ENCODE measurements around the gene MOB3A. TPM values are rescaled to one million over a fixed set of nuclear protein-coding genes. Genes with fewer than 3 reads are reported as not detected.

Gene MOB3A
- total and polyA plus RNA-seq, 2 of the 13 experiments (the other 11 are each of a cell fraction or from before 2014, with no cell fraction given): 3.5 to 17.8 TPM

GRCh38 chr19:2096034-2096479 is at the start of gene MOB3A (continued):
- peak; percentile 90 for TF ChIP-seq HBP1 (CRISPR knock-in tag; IDR thresholded peaks at IDR 0.05; ENCODE audit: low read depth)
- TF ChIP-seq SP4 (CRISPR knock-in tag; IDR thresholded peaks at IDR 0.05): peak; percentile 82
- TF ChIP-seq NCOA5 (CRISPR knock-in tag; IDR thresholded peaks at IDR 0.05): no peak
- TF ChIP-seq HMGXB4 (CRISPR knock-in tag; IDR thresholded peaks at IDR 0.05; ENCODE audit: borderline replicate concordance in 1 of 2, low read depth in 1 of 2): peak; percentile 81 to 97
- TF ChIP-seq MTF2 (CRISPR knock-in tag; IDR thresholded peaks at IDR 0.05; ENCODE audit: borderline replicate concordance): no peak
- TF ChIP-seq ZNF292 (CRISPR knock-in tag; IDR thresholded peaks at IDR 0.05; ENCODE audit: borderline replicate concordance, low read depth): no peak
- TF ChIP-seq PAWR (CRISPR knock-in tag; IDR thresholded peaks at IDR 0.05; ENCODE audit: borderline replicate concordance): no peak
- TF ChIP-seq MEIS1 (CRISPR knock-in tag; IDR thresholded peaks at IDR 0.05; ENCODE audit: borderline replicate concordance): no peak
- TF ChIP-seq ATRX (CRISPR knock-in tag; IDR thresholded peaks at IDR 0.05; ENCODE audit: borderline replicate concordance): no peak
- peak; percentile 71 for TF ChIP-seq TAF1 (CRISPR knock-in tag; IDR thresholded peaks at IDR 0.05)
- TF ChIP-seq SATB2 (CRISPR knock-in tag; IDR thresholded peaks at IDR 0.05): 0 out of 2 replicates have a peak, but pooled peaks have one; percentile 29
- TF ChIP-seq TP53 (CRISPR knock-in tag; conservative IDR thresholded peaks at IDR 0.05): no peak
- TF ChIP-seq NR1H2 (CRISPR knock-in tag; IDR thresholded peaks at IDR 0.05; ENCODE audit: borderline replicate concordance, low read depth): no peak
- peak; percentile 37; the same call in 1 of the 2 replicates for TF ChIP-seq ZNF709 (CRISPR knock-in tag; IDR thresholded peaks at IDR 0.05)
- peak; percentile 64; the same call in 1 of the 2 replicates for TF ChIP-seq TSC22D2 (CRISPR knock-in tag; IDR thresholded peaks at IDR 0.05; ENCODE audit: borderline replicate concordance)
- peak; percentile 83 for TF ChIP-seq UBTF (CRISPR knock-in tag; IDR thresholded peaks at IDR 0.05)
- peak; percentile 39; the same call in 1 of the 2 replicates for TF ChIP-seq SOX5 (CRISPR knock-in tag; IDR thresholded peaks at IDR 0.05; ENCODE audit: borderline replicate concordance)
- TF ChIP-seq ARNTL (CRISPR knock-in tag; IDR thresholded peaks at IDR 0.05): peak; percentile 79
- TF ChIP-seq TFDP2 (CRISPR knock-in tag; IDR thresholded peaks at IDR 0.05): peak; percentile 70
- peak; percentile 76 for TF ChIP-seq CTCF (CRISPR knock-in tag; IDR thresholded peaks at IDR 0.05)
- no peak for TF ChIP-seq KLF11 (CRISPR knock-in tag; IDR thresholded peaks at IDR 0.05)
- TF ChIP-seq PLRG1 (conservative IDR thresholded peaks at IDR 0.05): no peak
- TF ChIP-seq FOXO1 (CRISPR knock-in tag; IDR thresholded peaks at IDR 0.05): peak; percentile 60; the same call in 1 of the 2 replicates

Data from HepG2 (cell line).